Tongue (tissue), 2 donors: ENCODE data around the gene RBPMS2. TPM values are rescaled to one million over a fixed set of nuclear protein-coding genes. Genes with fewer than 3 reads are reported as not detected.
A peak's percentile ranks its signal among the peaks of the same experiment; 100 is the strongest.

Experiments
- DNase-seq: peaks from one replicate; pipeline ENCODE4 v3.0.0-alpha.2; 2015
- total RNA-seq: library from RNA; depleted of rRNA; stranded (reverse); fragments of >200 nt; gene quantifications from one replicate; pipeline ENCODE4 v1.2.3, GENCODE V29; 2014

Gene RBPMS2
- total RNA-seq, 1 donor from 2014 or later: 0.41 TPM

DNA sequence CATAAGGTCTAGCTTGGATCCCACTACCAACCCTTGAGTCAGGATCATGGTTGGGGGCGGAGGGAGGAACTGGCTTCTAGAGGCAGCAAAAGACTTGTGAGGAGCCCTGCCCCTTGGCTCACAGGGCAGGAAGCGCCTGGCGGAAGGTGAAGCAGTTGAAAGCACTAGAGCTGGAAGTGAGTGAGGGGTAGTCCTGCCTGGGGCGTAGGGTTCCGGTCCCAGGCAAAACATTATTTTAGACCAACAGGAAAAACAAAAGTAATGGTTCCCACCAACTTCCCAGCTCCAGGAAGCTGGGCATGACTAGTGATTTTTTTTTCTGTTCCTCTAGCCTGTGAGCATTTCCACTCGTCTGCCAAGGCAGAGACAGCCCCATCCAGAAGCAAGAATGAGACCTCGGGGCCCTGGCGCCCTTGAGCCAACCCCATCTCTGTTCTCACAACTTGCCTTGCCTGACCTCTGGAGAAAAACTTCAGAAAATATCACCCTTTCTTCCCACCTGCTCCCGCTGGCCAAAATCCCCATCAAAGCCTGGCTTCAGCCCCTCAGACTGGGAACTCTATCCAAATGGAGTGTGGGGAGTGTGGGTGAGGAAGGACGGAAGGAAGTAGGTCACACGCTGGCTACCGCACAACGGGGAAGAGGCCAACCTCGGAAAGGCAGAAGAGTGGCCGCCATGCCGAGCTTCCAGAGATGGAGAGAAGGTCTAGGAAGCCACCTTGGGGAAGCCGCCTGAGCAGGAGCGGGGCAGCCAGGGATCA is 57.5 kb downstream of the RBPMS2 start:
- no peak for DNase-seq

DNA sequence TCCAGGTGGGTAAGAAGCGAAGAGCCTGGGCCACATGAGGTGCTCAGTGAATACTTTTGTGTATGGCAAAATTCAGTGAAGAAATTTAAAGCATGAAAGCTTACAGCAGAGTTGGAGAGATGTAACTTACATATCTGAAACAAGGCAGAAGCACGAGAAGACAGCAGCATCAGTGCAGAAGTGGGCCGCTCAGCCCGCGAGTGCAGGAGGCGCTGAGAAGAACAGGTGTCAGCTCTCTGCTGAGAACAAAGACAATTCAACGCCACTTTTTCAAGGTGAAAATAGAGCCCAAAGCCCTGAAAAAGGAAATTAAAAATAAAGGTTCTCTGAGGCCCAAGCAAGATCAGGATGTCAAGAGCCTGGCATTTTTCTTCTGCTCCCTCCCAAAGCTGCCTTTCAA is 58.3 kb downstream of the RBPMS2 start:
- DNase-seq: no peak

DNA sequence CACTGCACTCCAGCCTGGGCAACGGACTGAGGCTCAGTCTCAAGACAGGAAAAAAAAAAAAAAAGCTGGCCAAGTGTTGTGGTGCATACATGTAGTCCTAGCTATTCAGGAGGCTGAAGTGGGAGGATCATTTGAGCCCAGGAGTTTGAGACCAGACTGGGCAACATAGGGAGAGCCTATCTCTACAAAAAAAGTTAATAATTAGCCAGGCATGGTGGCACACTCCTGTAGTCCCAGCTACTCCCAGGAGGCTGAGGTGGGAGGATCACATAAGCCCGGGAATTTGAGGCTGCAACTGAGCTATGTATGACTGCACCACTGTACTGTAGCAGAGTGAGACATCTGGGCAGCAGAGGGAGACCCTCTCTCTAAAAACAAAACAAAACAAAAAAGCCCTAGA is 58.9 kb downstream of the RBPMS2 start:
- DNase-seq: no peak

DNA sequence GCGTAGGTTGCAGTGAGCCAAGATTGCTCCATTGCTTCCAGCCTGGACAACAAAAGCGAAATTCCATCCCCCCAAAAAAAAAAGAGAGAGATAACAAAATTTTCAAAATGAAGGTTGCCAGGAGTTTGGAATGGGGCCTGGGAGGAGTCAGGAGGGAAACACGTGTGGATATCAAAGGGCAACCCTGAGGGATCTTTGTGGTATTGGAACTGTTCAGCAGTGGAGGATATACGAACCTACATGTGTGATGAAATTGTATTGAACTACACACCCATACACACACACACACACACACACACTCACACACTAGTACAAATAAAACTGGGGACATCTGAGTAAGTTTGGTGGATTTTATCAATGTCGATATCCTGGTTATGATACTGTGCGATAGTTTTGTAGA is 61.8 kb downstream of the RBPMS2 start:
- DNase-seq: no peak

DNA sequence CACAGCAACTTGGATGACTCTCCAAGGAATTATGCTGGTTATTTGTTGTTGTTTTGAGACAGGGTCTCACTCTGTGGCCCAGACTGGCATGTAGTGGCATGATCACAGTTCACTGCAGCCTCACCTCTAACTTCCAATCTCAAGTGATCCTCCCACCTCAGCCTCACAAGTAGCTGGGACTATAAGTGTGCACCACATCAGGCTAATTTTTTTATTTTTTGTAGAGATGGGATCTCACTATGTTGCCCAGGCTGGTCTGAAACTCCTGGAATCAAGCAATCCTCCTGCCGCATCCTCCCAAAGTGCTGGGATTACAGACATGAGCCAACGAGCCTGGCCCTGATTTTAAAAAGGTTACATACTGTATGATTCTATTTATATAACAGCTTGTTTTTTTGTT is 63.0 kb downstream of the RBPMS2 start:
- no peak for DNase-seq

DNA sequence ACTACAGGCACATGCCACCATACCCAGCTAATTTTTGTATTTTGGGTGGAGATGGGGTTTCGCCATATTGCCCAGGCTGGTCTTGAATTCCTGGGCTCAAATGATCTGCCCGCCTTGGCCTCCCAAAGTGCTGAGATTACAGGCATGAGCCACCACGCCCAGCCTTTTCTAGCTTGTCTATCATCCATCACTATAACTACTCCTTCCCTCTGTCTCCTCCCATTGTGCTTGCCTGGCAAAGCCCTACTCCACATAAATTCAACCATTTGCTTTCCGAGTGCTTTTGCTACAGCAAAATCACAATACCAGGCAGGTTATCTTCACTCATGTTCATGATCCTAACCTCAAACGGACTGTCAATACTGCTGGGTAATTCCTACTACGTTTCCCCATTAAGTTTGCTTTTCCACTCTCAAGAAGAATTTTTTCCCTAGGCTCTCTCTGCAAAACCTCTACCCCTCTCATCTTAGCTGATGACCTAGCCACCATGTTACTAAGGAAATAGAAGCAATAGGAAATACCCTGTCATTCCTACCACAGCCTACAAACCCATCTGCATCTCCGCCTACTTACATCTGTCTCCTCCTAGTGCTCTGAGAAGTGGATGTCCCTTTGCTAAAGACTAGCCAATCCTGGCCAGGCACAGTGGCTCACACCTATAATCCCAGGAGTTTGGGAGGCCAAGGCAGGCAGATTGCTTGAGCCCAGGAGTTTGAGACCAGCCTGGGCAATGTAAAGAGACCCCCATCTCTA is 64.5 kb downstream of the RBPMS2 start:
- DNase-seq: no peak

DNA sequence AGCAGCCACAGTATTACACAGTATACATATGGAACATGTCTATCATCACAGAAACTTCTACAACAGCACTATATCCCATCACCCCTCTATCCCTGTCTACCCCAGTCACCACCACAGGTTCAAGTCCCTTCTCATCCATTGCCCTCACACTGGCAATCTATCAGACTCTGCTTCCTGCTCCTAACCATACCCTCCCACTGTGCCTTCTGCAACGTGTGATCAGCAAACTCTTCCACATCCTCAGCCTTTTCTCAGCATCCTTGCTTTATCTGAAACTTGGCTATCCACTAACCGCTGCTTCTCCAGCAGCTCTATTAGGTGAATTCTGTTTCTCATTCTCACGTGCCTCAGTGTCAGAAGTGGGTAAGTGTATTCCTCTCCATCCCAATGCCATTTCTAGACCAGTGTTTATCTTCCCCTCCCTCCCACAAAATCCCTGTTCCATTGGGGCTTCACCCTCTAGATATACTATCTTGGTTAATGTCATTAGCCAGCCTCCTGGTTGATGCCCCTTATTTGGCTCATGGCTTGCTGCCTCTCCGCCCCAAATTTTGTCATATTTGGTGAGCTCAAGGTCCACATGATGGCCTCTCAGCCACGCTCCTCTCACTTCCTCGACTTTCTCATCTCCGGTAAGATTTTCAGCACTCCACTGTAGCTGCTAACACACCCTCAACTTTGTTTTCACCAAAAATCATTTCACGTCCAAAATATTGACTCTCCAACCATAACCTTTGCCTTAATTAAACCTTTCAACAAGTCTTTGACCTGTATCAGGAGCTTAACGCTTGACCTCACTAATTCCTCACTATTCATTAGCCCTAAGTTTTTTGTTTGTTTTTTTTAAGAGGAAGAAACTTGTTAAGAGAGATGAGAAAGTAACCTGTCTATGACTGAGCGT is 69.1 kb downstream of the RBPMS2 start:
- no peak for DNase-seq

DNA sequence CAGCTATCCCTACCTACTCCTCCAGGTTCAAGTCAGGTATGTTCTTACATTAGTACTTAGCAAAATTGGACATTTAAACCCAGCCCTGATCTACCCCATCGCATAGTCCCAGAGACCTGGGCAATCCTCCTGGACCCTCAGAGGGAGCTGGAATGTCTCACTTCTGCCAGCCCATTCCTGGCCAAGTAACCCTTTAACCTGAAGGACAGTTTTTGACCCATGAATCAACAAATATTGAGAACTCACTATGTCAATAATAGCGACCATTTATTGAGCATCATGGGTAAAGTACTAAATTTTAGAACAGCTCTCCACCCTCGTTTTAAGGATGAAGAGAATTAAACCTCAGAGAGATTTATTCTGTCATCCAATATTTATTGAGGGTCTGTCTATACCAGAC is 70.4 kb downstream of the RBPMS2 start:
- DNase-seq: no peak

DNA sequence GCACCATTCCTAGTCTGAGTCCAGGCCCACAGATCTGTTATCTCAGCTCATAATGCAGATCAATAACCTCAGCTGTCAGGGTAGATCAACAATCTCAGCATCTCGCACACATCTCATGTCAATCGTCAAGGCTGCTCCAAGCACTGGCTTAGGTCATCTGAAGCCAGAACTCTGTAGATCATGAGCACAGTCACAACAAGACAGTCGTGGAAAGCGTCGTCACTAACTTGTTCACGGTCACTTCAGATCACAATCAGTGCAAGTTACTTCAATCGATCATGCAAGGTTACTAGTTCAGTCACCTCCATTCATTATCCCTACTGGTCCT is 71.8 kb downstream of the RBPMS2 start:
- no peak for DNase-seq

DNA sequence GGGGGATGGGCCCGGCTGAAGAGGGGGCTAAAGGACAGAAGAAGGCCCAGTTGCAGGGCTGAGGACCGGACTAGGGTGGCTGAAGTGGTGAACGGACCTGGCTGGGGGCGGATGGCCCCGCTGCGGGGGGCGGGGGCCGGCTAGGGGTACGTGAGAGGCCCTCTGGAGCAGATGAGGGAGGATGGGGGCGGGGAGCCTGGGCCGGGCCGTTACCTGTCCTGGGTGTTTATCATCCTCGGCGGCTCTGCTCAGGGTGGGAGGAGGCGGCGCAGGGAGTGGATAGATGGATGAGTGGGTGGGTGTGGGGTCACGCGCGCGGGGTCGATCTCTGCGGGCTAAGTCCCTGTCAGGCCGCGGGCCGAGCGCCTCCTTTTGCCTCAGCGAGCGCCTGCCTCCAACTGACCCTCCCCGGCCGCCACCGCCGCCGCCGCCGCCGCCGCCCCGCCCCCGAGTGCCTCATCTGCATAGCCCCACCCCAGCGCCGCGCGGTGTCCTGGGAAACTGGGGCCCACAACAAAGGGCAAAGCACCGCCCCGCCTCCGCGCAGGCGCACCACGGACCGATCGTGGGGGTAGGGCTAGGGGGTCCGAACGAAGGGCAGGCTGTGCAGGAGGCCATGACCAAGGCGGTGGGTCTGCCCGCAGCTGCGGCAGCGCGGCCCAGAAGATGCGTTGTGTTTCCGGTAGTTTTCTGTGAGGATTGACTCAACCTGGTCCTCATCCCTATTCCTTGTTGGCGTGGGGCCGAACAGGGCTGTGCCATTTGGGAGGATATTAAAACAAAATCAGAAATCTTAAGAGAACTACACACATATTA is 72.4 kb downstream of the RBPMS2 start:
- DNase-seq: peak; percentile 99

DNA sequence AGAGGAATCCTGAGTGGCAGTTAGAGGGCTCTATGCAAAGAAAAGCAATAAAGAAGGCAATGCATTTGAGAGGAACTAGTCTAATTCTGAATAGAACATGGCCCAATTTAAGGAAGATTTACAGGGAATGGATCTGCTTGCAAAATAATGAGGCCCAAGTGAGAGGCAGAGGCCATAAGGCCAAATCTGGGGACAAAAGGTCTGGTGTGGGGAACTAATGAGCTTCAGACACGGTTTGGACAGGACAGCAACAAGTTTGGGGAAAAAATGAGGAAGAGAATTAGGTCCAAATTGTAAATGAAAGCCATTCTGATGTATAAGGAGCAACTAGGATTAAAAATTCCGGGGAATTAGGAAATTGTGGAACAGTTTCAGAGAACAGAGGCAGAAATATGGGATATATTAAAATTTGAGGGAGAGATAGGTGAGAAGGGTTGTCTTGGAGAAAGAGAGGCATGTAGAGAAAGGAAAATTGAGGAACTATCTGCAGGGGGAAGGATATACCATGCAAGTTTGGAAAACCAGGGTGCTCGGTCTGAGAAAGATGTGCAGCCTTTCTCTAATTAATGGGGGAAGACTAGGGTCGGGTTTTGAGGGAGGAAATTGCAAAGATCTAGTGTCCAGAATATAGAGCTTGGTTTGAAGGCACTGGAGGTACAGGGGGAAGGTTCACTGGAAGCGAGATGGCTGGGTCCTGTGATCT is 73.8 kb downstream of the RBPMS2 start:
- DNase-seq: no peak

DNA sequence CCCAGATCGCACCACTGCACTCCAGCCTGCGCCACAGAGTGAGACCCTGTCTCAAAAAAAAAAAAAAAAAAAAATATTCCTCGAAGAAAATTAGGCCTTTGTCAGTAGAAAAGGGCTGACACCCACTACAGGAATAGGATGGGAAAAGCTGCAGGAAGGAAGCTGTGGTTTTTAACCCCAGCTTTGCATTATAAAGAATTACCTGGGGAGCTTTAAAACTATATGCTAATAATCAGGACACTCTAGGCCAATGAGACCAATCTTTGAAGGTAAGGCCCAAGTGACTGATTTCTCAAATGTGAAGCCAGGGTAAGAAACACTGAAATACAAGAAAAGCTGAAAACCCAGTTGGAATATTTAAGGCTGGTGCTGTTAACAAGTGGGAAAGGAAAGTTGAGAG is 74.3 kb downstream of the RBPMS2 start:
- no peak for DNase-seq

DNA sequence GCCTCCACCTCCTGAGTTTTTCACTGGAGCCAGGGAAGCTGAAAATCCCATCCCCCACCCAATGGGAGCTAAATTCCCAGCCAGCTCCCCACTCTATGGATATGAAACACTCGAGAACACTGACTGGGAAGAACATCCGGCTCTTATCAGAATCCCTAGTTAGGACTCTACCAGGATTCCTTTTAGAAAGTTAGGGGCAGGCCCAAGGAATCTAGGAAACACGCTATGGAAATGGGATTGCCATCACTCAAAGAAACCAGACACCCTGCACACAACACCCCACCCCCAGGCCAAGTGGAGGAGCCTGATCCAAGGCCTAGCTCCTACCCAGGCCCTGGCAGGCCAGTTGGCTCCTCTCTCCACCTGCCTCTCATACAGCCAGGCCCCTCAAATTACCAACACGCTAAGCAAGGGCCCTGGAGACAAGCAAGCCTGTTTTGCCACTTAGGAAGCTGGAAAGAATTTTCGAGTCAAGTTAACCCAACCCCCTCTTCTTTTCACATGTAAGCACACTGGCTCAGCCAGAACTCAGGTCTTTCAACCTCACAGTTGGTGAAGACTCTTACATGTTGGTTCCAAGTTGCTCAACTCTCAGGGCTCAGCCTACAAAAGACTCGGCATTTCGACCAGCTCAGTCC is 75.5 kb downstream of the RBPMS2 start:
- DNase-seq: peak; percentile 93

DNA sequence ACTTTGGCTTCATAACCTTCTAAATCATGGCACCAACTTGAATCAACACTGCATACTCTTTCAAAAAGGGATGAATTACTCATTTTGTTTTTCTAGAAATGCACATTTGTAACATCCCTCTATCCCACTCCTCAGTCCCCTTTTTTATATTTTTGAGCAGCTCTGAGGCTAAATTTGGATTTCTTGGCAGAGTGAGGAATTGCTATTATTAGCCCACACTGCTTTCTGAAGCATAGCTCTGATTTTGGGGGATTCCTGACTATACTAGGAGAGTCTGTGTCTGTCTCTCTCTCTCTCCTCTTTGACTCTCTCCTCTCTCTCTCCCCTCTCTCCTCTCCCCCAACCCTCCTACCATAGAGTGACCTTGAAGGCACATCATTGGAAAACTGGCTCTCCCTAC is 76.6 kb downstream of the RBPMS2 start:
- DNase-seq: no peak

DNA sequence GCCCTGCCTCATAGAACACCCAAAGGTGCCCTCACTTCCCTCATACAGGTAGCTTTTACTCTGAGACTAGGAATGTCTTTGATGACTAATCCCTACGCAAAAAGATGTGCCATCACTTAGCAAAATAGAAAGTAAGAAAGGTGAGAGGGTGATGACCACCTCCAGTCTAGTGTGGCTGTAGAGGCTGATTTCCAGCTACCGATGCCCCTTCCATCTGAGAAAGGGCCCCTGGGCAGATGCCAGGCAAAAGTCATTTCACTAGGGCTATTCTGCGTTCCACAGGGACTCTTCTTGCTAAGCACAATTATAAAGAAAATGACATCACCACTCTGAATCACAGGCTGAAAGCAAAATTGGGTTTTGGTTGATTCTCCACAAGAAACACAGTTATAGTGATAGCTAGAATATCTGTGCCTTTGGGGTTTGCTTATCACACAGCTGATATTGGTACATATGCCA is 77.4 kb downstream of the RBPMS2 start:
- no peak for DNase-seq

DNA sequence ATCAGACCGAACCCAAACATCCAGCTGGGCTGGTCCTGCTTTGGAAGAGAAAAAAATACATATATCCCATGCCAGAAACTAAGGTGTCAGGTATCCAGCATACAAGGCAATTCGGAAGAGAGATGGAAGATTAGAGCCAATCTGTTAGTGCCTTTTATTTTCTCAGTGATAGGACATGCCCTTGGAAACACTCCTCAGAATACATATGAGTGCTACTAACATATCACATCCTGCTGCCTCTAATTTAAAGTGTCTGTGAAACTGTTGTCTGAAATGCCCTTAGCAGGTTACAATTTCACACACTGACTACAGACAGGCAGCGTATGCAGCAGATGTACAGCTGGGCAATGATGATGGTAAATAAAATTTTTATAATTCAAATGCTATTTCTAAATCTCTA is 78.9 kb downstream of the RBPMS2 start:
- DNase-seq: no peak

DNA sequence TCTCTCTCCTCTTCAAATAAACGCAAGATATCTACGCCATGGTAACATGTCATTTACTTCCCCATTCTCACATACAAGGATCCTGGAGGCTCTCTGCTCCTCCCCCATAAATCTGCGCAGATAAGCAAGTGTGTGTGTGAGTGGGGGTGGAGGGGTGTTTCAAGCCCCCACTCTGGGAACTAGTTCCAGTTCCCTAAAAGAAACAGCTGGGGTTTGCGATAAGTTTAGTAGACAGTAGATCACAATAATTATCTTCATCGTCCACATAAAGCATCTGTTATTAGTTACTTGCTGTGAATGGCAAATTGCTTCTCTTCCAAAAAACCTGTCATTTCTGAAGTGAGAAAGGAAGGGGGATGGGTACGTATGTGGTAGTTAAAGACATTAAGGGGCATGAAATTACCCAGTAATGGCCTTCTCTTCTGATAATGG is 79.8 kb downstream of the RBPMS2 start:
- DNase-seq: no peak

DNA sequence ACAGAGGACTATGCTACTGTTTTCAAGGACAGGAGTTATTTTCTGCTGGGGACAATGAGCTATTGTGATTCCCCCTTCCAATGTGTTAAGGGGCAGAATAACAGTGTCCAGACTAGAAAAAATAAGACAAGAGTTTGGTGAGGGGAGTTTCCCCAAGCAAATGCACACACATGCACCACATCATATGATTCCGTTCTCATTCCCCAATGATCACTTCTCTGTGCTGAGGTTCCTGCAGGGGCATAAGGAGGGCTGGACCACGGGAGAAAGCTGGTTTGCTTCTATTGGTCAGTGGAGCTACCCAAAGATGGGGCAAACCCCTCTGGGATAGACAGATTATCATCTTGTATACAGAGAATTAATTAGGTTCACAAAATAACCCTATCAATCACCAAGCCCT is 80.6 kb downstream of the RBPMS2 start:
- no peak for DNase-seq

DNA sequence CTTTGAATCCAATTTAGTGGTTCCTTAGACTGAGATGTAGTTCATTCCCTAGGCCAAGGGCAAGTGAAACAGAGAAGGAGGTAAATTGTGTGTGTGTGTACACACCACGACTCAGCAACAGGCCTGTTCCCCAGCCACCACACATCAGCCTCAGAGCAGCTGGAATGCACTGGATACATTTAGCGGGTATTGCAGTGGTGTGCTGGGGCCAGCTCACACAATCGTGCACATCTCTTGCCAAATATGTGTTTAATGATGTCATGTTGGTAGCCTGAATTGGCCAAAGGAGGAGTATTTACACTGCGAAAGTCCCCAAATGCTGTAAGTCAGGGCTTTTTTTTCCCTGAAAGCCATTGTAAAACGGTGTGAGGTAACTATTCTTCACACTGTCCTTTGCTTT is 82.3 kb downstream of the RBPMS2 start:
- DNase-seq: peak; percentile 80

DNA sequence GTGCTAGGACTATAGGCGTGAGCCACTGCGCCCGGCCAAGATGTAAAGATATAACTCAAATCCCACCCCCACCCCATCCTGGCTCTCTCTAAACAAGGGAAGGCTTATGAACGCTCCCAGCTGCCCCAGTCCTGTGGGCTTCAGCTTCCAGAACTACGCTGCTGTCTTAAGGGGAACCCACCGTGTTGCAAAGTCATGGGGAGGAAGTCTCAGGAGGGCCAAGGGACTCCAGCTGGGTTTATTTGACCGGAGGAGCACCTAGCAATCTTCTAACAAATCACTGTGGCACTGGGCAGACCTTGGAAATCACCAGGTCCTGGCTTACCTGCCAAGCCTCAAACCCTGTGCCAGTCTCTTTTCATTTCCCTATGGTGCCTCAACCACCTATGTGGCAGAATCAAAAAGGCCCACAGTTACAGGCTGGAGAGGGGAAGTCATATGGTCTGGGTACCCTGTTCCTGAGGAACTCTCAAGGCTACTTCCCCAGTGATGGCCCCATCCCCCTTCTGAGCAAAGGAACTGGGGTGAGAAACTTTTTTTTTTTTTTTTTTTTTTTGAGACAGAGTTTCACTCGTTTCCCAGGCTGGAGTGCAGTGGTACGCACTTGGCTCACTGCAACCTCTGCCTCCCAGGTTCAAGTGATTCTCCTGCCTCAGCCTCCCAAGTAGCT is 83.4 kb downstream of the RBPMS2 start:
- DNase-seq: no peak
